ENCODE measurements around the gene SHROOM3.

GRCh38 chr4:76747563-76747962, 312.5 kb downstream of the SHROOM3 start:
- TF ChIP-seq EP300 (conservative IDR thresholded peaks at IDR 0.05; ENCODE audit: poor library complexity, severe bottlenecking) (no peak), CTCF (IDR thresholded peaks at IDR 0.05; ENCODE audit: poor library complexity, severe bottlenecking) (no peak), RAD21 (conservative IDR thresholded peaks at IDR 0.05) (no peak), SMC3 (conservative IDR thresholded peaks at IDR 0.05; ENCODE audit: poor library complexity) (no peak), TAF1 (IDR thresholded peaks at IDR 0.05; ENCODE audit: low read depth) (no peak), EZH2 (IDR thresholded peaks at IDR 0.05; ENCODE audit: borderline replicate concordance, insufficient read depth, low read length, poor library complexity, severe bottlenecking) (no peak), POLR2AphosphoS5 (IDR thresholded peaks at IDR 0.05) (no peak)

Data from neural cell (in vitro differentiated cells).